GM10248 (cell line): Measurements from ENCODE around the gene RIGI.

ENCODE experiments used
- CTCF ChIA-PET: fragments of 300-600 bp; sonication (Branson Sonifier 250); formaldehyde crosslinking; extraction: SDS; loops from one replicate; lab custom pipeline; 2021; ENCODE audit warnings: antibody characterized with exemption; lab: Yijun Ruan, JAX
- POLR2A ChIA-PET: fragments of 350-650 bp; sonication (Branson Sonifier 250); formaldehyde crosslinking; extraction: SDS; loops from one replicate; lab custom pipeline; 2020; ENCODE audit warnings: antibody characterized with exemption; lab: Yijun Ruan, JAX
- DNase-seq: peaks from one replicate; pipeline ENCODE4 v3.0.0; 2012; ENCODE audit errors: extremely low spot score
- CTCF ChIP-seq: IDR thresholded peaks from 2 replicates; pipeline ENCODE4 v1.5.1; 2012; ENCODE audit warnings: mild to moderate bottlenecking, low read depth; ENCODE audit errors: extremely low read depth, missing control alignments, control extremely low read depth

RIGI gene

GRCh38 chr9:32483343-32483742, 42.7 kb downstream of the RIGI start:
- TF ChIP-seq CTCF: no peak
- CTCF ChIA-PET: interaction anchor here (0.8 to 2.2 kb wide), 4 partner anchors 8 to 96 kb away, joined by 3 to 5 read pairs (median 4); no protein-coding TSS in a partner anchor
- DNase-seq: no peak
- POLR2A ChIA-PET: no interaction called here
